Adrenal gland (tissue), 5 donors: ENCODE measurements around the gene EFEMP1.

Source experiments
- POLR2A ChIP-seq, 2 donors: fragments of 450-650 bp; IDR thresholded peaks; one replicate each; pipeline ENCODE4 v1.6.1; 2017; ENCODE audit warnings: antibody characterized with exemption in 2 of 2, mild to moderate bottlenecking in 2 of 2, moderate library complexity in 1 of 2
- TF ChIP-seq, protein P1 (sequence below), 6 experiments: fragments of 450-650 bp in 4 of 6; fragments of 200-600 bp in 2 of 6; sonication (generic) in 1 of 6; IDR thresholded peaks; 1 replicate in 5 of 6; 2 replicates in 1 of 6; pipeline versions ENCODE4 v1.5.1 to v1.8.0; 2016 to 2021; ENCODE audit warnings: antibody characterized with exemption in 6 of 6, mild to moderate bottlenecking in 2 of 6, moderate library complexity in 1 of 6
- donor health status: DM: no; HTN: no; CAD: no.

DNA sequence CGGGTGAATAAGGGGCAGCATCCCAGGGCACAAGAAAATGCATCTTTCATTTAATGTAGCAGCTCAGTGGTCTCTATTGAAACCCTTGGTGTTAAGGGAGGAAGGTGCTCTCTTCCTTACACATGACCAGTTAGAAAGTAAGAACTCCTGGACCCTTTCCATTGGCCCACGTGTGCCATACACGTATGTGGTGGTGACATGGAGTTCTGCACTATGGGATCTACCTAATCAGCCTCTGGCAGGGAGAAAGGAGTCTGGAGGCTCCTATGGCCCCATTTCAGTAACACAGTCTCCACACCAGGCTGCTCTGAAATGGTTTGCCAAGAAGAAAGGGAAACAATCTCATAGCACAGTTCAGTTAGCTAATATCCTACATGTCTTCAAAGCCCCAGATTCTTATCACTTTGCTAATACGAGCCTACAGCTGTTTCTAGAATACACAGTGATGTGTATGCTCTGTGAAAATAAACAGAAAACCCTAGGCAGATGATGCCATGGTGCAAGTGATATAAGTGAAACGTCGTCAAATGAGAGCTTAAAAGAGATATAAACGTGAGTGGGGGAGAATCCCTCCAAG, 7.0 kb downstream of the EFEMP1 start:
- TF ChIP-seq, protein P1, sequence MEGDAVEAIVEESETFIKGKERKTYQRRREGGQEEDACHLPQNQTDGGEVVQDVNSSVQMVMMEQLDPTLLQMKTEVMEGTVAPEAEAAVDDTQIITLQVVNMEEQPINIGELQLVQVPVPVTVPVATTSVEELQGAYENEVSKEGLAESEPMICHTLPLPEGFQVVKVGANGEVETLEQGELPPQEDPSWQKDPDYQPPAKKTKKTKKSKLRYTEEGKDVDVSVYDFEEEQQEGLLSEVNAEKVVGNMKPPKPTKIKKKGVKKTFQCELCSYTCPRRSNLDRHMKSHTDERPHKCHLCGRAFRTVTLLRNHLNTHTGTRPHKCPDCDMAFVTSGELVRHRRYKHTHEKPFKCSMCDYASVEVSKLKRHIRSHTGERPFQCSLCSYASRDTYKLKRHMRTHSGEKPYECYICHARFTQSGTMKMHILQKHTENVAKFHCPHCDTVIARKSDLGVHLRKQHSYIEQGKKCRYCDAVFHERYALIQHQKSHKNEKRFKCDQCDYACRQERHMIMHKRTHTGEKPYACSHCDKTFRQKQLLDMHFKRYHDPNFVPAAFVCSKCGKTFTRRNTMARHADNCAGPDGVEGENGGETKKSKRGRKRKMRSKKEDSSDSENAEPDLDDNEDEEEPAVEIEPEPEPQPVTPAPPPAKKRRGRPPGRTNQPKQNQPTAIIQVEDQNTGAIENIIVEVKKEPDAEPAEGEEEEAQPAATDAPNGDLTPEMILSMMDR (IDR thresholded peaks at IDR 0.05) = no peak
- no peak for TF ChIP-seq POLR2A (IDR thresholded peaks at IDR 0.05)
